Ascending aorta (tissue), 2 donors: ENCODE data around the gene MYLIP. TPM values are rescaled to one million over a fixed set of nuclear protein-coding genes. Genes with fewer than 3 reads are reported as not detected.

Source experiments
- DNase-seq, 2 donors: peaks; one replicate each; pipeline ENCODE4 v3.0.0-alpha.2; 2019; ENCODE audit warnings: low spot score in 2 of 2
- H3K27ac ChIP-seq, 2 donors: fragments of 200-600 bp; sonication (generic); one replicate each; pipeline ENCODE4 v1.5.1; 2016 to 2017; ENCODE audit warnings: mild to moderate bottlenecking in 1 of 2
- H3K27me3 ChIP-seq: fragments of 200-600 bp; sonication (generic); one replicate; pipeline ENCODE4 v1.5.1; 2017
- H3K36me3 ChIP-seq, 2 donors: fragments of 200-600 bp; sonication (generic); one replicate each; pipeline ENCODE4 v1.5.1; 2016
- H3K4me1 ChIP-seq, 2 donors: fragments of 200-600 bp; sonication (generic); one replicate each; pipeline ENCODE4 v1.5.1; 2016 to 2017; ENCODE audit warnings: mild to moderate bottlenecking in 1 of 2
- H3K4me3 ChIP-seq, 2 donors: fragments of 200-600 bp; sonication (generic); one replicate each; pipeline ENCODE4 v1.5.1; 2016 to 2017; ENCODE audit warnings: mild to moderate bottlenecking in 1 of 2
- H3K9me3 ChIP-seq, 2 donors: fragments of 200-600 bp; sonication (generic); one replicate each; pipeline ENCODE4 v1.5.1; 2016
- CTCF ChIP-seq, 3 experiments: fragments of 200-600 bp in 2 of 3; fragments of 450-650 bp in 1 of 3; sonication (generic) in 2 of 3; IDR thresholded peaks; one replicate each; pipeline ENCODE4 v1.5.1; 2016 to 2019; ENCODE audit warnings: antibody characterized with exemption in 3 of 3, mild to moderate bottlenecking in 1 of 3, moderate library complexity in 1 of 3
- intact Hi-C: fragments of 100-400 bp; cut with DNase I; formaldehyde crosslinking; loops from one replicate; pipeline ENCODE4 v1.15.1; 2023
- total RNA-seq: library from RNA; depleted of rRNA; stranded (reverse); fragments of >200 nt; gene quantifications from one replicate; pipeline ENCODE4 v1.1.0, GENCODE V29; 2016

The MYLIP gene
- total RNA-seq, 1 donor from 2014 or later, result 36.1 TPM

- Histone ChIP-seq H3K4me1 (peaks cover 0 to 3% of the 10 kb centered on the region in 2 donors), H3K36me3 (peaks cover under 1 to 10% of the 10 kb centered on the region in 2 donors), H3K4me3 (no peak overlapping the region), H3K9me3 (no peaks in the 10 kb centered on the region), H3K27me3 (no peaks in the 10 kb centered on the region), H3K27ac (no peak overlapping the region)
- intact Hi-C loops, result no loop called here
- no peak for DNase-seq
- no peak for TF ChIP-seq CTCF (IDR thresholded peaks at IDR 0.05)
Observed at GRCh38 chr6:16157492-16157891, 28.6 kb downstream of the MYLIP start.

- DNase-seq, result no peak
- H3K9me3 ChIP-seq, result no peaks in the 10 kb centered on the region
- H3K27ac ChIP-seq, result no peak overlapping the region
- H3K36me3 ChIP-seq, result peaks cover 0 to 6% of the 10 kb centered on the region in 2 donors
- H3K27me3 ChIP-seq, result no peaks in the 10 kb centered on the region
- peaks cover 0 to 3% of the 10 kb centered on the region in 2 donors for H3K4me1 ChIP-seq
- no peak overlapping the region for H3K4me3 ChIP-seq
- intact Hi-C loops, result no loop called here
- no peak for TF ChIP-seq CTCF (IDR thresholded peaks at IDR 0.05)
Observed at GRCh38 chr6:16157909-16158308, 29.0 kb downstream of the MYLIP start.

GRCh38 chr6:16158943-16159557 lies 30.2 kb downstream of the MYLIP start:
- Histone ChIP-seq H3K9me3 (no peaks in the 10 kb centered on the region), H3K27me3 (no peaks in the 10 kb centered on the region), H3K27ac (no peak overlapping the region), H3K4me1 (peaks cover 0 to 3% of the 10 kb centered on the region in 2 donors), H3K4me3 (no peak overlapping the region), H3K36me3 (no peaks in the 10 kb centered on the region)
- intact Hi-C loops, result no loop called here
- no peak for DNase-seq
- TF ChIP-seq CTCF (IDR thresholded peaks at IDR 0.05), result no peak

GRCh38 chr6:16160794-16161193 lies 31.9 kb downstream of the MYLIP start:
- Histone ChIP-seq H3K27me3 (no peaks in the 10 kb centered on the region), H3K4me1 (no peaks in the 10 kb centered on the region), H3K27ac (no peak overlapping the region), H3K36me3 (no peaks in the 10 kb centered on the region), H3K4me3 (no peak overlapping the region), H3K9me3 (no peaks in the 10 kb centered on the region)
- no peak for TF ChIP-seq CTCF (IDR thresholded peaks at IDR 0.05)
- intact Hi-C loops, result no loop called here
- DNase-seq, result no peak

GRCh38 chr6:16162003-16162402 lies 33.1 kb downstream of the MYLIP start:
- intact Hi-C loops, result no loop called here
- Histone ChIP-seq H3K27ac (no peak overlapping the region), H3K27me3 (no peaks in the 10 kb centered on the region), H3K36me3 (no peaks in the 10 kb centered on the region), H3K9me3 (no peaks in the 10 kb centered on the region), H3K4me1 (no peaks in the 10 kb centered on the region), H3K4me3 (no peak overlapping the region)
- DNase-seq, result no peak
- no peak for TF ChIP-seq CTCF (IDR thresholded peaks at IDR 0.05)

- Histone ChIP-seq H3K27ac (no peak overlapping the region), H3K9me3 (no peaks in the 10 kb centered on the region), H3K4me3 (no peak overlapping the region), H3K4me1 (no peaks in the 10 kb centered on the region), H3K36me3 (no peaks in the 10 kb centered on the region), H3K27me3 (no peaks in the 10 kb centered on the region)
- intact Hi-C loops, result no loop called here
- no peak for TF ChIP-seq CTCF (IDR thresholded peaks at IDR 0.05)
- DNase-seq, result no peak
Observed at GRCh38 chr6:16163066-16163465, 34.2 kb downstream of the MYLIP start.
